Activated CD8-positive, alpha-beta memory T cell treated with anti-CD3 and anti-CD28 coated beads for 4 hours (primary cell): ENCODE data around the gene EIF5.
"Not testable (repeated sequence)": the region's sequence is repeated elsewhere in the genome, so short reads cannot be mapped to it uniquely, and the experiment has no call there.

Experiments
- DNase-seq, 2 donors: peaks; one replicate each; pipeline ENCODE4 v3.0.0-alpha.2; 2020; ENCODE audit warnings: low read depth in 2 of 2

The EIF5 gene

GRCh38 chr14:103336191-103336590 lies 2.2 kb downstream of the EIF5 start:
- DNase-seq = no peak

GRCh38 chr14:103337794-103338193 lies 3.8 kb downstream of the EIF5 start:
- DNase-seq = no peak

- DNase-seq = no peak
Measured at GRCh38 chr14:103339561-103339960, 5.5 kb downstream of the EIF5 start.

GRCh38 chr14:103340480-103341212 lies 6.6 kb downstream of the EIF5 start:
- no peak for DNase-seq

DNA sequence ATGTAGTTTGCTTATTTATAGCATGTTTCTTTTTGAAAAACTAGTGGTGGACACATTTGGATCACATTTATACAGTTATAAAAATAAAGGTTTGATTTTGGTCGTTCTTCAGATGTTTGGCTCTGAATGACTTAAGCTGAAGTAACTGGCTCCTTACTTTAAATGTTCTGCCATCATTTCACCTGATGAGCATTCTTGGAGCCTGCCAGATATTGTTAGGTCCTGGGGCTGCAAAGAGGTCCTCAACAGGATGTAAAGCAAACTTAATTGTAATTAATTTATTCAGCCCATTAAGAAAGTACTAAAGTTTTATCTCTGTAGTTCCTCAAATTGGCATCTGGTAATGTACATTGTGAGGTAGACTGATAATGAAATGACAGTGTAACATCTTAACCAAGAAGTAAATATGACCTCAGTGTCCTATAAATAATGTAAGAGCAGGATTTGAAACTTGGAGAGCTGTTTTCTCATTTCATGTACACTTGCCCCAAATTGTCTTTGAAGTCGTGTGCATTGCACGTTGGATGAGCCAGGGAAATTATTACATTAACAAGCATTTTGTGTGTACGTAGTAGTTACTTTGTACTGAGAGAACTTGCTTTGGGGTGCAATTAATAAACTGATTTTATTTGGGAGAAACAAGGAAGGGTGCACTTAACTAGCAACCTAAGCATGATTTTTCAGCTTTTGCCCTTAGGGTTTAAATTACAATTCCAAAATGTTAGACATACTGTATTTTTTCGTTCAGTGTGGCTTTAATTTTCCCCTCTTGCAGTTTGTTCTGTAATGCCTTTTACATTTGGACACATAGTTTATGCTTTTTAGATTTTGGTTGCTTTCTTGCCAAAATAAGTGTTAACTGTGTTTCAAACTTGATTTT lies 7.5 kb downstream of the EIF5 start:
- no peak for DNase-seq

DNA sequence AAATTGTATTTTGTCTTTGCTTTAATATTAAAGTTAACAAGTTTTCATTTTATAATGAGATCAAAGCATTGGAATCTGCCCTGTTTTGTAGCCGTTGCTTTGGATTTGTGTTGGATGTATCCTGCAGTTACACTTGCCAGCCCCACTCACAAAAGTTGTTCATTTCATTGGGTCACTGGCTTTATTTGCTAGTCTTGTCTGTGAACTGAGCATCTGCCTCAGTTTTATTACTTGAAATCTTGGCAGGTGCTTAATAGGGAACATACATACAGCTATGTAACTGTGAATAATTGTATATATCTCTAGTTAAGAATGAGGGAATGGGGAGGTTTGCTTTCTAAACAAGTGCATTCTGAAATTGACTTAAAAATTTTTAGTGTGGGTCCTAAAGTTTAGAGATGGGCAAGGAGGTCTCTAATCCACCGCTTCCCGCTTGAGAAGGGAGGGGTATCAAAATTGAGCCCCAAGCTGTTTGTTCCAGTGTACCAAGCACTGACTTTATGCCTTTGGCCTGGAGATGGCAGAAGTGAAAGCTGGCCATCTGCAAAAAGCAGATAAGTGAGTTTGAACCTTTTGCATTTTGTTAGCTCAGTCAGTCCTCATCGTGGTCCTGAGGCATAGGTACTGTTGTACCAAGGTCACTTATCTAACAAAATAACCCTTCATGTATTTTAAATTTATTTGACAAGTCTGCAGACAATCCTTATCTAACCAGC lies 9.3 kb downstream of the EIF5 start:
- DNase-seq = no peak

GRCh38 chr14:103343905-103344797 lies 10.1 kb downstream of the EIF5 start:
- DNase-seq = no peak

DNA sequence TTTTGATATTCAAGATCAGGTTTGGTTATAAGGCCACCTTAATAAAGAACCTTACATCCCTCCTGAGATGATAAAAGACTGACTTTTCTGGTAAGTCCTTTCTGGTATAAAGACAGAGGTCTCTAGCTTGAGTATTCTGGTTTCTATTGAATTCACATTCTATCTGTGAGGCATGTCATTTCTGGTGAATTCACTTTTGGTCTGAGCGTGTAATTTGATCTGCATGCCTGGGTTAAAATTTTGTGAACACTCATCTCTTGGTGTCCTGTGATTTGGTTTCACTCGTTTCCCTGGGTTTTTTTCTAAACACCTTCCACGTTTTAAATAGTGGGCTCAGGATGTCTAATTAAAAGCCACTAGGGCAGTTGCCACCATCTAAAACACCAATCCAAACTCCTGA lies 12.2 kb downstream of the EIF5 start:
- no peak for DNase-seq

DNA sequence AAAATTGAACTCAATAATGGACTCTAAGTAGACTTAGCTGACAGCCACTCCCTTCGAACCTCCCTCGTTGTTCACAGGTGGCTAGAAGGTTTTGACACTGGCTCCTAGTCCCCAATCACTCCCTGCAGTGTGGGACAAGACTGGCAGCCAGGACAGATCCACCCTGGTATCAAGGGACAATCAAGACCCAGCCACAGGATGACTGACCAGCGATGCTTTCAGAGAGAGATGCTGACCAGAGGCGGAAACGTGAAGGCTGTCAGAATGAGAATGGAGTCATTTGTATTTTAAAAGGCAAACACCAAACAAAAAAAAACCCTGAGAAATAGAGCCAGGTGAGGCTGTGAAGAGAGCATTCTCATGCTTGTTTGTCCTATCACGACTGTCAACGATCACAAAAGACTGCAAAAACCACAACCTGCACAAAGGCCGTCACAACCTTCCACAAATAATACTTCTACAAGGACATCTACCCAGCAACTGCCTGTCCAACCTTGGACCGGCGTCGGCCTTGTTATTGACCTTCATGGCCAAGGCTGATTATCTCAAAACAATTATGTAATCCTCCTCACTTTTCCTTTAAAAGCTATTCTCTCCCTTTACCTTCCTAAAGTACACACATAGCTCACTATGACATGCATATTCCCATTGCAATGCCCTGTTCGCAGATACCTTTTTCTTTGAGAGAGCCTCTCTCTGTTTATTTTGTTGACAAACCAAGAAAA lies 13.2 kb downstream of the EIF5 start:
- no peak for DNase-seq

- DNase-seq = no peak
Measured at GRCh38 chr14:103348154-103348553, 14.1 kb downstream of the EIF5 start.

DNA sequence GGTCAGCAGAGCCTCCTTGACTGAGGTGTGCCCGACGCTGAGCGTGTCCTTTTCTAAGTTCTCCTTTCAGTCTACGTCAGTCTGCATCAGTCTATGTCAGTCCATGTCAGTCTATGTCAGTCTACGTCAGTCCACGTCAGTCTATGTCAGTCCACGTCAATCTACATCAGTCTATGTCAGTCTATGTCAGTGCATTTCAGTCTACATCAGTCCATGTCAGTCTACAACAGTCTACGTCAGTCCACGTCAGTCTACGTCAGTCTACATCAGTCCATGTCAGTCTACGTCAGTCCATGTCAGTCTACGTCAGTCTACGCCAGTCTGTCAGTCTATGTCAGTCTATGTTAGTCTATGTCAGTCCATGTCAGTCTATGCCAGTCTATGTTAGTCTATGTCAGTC lies 15.9 kb downstream of the EIF5 start:
- DNase-seq = no peak

DNA sequence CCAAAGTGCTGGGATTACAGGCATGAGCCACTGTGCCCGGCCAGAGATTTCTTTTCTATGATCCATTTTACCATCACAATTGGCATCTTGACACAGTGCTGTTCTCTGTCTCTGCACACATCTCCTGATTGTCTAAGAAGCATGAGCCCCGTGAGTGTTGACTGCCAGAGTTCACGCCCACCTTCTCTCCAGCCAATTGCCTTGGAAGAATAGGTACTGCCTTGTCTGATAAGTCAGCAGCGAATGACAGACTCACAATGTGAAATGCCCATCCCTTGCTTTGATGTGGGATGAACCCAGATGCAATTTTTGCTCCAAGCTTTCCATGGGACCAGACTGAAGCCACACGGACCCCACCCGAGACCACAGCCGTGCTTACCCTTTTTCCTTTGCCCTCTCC lies 19.3 kb downstream of the EIF5 start:
- no peak for DNase-seq

GRCh38 chr14:103354141-103354540 lies 20.1 kb downstream of the EIF5 start:
- DNase-seq = no peak

GRCh38 chr14:103356024-103356682 lies 22.1 kb downstream of the EIF5 start:
- no peak for DNase-seq

- not testable (repeated sequence) for DNase-seq
Measured at GRCh38 chr14:103357552-103357951, 23.5 kb downstream of the EIF5 start.

GRCh38 chr14:103360548-103360947 lies 26.5 kb downstream of the EIF5 start:
- DNase-seq = no peak

DNA sequence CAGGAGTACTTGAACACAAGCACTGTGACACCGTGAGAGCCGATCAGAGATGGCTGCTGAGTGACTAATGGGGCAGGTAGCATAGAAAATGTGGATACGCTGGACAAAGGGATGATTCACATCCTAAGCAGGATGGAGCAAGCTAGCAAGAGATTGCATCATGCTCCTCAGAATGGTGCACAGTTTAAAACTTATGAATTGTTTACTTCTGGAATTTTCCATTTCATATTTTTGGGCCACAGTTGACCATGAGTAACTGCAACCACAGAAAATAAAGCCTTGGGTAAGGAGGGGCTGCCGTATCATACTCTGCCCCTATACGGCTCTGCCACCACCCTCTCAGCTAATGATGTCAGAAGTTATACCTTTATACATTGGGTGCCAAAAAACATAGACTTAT lies 27.8 kb downstream of the EIF5 start:
- DNase-seq = no peak

DNA sequence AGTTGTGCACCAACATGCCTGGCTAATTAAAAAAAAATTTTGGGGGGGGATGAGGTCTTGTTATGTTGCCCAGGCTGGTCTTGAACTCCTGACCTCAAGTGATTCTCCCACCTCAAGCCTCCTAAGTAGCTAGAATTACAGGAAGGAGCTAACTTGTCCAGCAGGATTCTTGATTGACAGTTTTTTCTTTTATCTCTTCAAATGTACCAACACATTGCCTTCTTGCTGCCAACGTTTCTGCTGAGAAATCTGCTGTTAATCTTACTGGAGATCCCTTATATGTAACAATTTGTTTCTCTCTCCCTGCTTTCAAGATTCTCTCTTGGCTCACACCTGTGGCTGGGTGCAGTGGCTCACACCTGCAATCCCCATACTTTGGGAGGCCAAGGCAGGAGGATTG lies 28.7 kb downstream of the EIF5 start:
- no peak for DNase-seq

DNA sequence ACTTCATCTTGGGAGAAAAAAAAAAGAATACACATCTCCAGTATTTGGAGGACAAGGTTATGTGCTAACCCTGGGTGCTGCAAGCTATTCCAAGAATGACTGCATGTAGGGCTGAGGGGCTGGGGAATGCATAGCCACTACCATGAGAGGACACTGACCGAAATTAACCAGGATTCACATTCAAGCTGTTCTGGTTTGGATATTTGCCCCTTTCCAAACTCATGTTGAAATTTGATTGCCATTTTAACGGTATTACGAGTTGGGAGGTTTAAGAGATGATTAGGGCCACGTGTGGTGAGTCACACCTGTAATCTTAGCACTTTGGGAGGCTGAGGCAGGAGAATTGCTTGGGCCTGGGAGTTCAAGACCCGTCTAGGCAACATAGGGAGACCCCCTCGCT lies 32.7 kb downstream of the EIF5 start:
- DNase-seq = no peak

DNA sequence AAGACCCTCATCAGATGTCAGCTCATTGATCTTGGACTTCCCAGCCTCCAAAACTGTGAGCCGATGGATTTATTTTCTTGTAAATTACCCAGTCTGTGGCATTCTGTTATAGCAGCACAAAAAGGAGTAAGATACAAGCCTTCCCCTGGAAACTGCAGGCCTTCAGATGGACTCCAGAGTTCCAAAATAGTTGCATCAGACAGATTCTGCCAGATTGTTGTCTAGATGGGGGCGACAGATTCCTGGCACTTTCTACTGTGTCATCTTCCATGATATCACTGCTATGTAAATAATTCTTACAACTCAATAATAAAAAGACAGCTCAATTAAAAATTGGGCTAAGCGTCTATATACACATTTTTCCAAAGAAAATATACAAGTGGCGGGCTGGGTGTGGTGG lies 34.0 kb downstream of the EIF5 start:
- no peak for DNase-seq
